CD4-positive, alpha-beta T cell treated with Interleukin-2 at 100 ng/mL for 4 hours (primary cell): ENCODE data around the gene ACADSB.

ENCODE experiments used
- DNase-seq: peaks from one replicate; pipeline ENCODE4 v3.0.0-alpha.2; 2020; ENCODE audit warnings: low spot score

Gene ACADSB

DNA sequence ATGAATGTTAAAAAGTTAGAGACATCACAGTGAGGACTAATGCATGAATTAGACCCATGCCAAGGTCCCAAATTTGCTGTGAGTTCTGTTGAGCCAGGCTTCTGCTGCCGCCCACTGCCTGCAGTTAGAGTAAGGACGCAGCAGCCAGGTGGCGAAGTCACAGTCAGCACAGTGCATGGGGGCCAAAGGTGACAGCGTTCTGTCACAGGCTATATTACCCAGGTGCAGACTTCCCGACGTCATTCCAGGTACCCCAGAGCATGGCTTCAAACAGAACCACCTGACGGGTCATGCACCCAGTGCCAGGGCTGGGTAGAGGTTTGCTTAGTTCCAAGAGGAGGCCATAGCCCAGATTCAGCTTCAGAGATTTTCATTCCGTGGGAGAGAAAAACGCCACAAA is 93.1 kb downstream of the ACADSB start:
- DNase-seq = no peak

DNA sequence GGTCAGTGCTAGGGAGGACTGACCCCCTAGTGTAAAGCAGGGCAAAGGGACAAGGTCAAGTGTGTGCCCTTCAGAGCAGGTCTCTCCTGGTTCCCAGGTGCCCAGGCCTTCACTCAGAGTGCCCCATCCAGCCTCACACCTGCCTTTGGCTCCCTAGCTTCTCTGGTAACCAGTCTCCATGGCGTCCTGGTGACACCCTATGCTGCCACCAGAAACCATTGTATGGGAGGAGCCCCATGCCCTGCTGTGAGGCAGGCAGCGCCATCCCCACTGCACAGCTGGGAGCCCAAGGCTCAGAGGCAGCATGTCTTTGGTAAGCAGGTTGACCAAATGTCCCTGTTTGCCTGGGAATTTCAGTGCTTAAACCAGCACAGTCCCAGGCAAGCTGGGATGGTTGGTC is 93.9 kb downstream of the ACADSB start:
- DNase-seq = no peak

DNA sequence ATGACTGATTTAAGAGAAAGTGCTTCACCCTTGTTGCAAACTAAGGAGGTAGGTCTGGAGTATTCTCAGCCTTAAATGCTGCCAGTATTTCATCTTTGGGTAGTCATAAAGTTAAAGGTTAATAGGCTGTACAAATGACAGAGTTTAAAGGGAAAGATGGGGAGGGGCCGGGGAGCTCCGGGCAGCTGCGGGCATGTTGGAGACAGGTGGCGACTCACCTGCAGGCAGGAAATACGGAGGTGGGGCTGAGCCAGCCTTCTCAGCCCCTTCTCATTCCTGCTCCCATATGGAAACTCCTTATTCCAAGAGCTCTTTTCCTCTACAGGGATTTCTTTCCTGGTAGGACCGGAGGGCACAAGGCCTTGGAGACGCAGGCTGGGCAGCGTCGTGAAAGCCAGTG is 95.1 kb downstream of the ACADSB start:
- DNase-seq = no peak
